HG02642 (cell line): ENCODE data around the gene COMT.

Experiments used
- ATAC-seq: cut with Tn5 transposase; IDR thresholded peaks from one replicate; pipeline ENCODE4 v1.9.1; 2021; ENCODE audit warnings: mild to moderate bottlenecking; ENCODE audit not compliant: unreplicated experiment, poor library complexity

Gene COMT

DNA sequence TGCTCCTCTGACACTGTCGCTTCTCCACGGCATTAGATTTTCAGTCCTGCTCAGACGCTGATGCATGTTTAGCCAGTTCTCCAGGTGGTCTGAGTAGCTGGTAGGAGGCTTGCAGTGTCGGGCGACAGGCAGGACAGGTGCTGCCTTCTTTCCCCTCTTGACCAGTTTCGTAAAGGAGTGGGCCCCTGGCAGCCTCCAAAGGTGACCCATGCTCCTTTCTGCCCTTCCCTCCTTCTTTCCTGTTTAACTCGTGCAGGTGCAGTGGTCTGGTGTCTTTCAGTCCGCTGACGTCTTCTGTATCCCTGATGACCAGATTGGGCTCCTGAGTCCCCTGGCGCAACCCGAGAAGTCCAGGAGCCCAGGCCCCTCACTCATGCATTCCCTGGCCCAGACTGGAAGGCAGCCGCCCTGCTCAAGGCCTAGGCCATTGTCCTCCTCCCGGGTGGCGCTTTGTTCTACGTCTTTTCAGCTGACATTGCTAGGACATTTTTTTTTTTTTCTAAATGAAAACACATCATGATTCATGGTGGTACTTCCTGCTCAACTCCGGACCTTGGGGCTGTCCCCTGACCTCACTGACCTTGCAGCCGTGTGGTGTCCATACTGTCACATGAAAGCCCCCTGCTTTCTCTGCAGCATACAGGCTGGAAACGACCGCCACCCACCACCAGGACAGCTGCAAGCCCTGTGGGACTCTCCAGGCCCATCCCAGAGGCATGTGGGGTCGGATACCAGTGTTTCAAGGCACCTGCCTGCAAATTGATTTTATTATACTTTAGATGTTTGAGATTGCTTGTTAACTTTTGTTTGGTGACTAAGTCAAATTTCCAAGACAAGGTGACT is 25.6 kb downstream of the COMT start:
- ATAC-seq: no peak

DNA sequence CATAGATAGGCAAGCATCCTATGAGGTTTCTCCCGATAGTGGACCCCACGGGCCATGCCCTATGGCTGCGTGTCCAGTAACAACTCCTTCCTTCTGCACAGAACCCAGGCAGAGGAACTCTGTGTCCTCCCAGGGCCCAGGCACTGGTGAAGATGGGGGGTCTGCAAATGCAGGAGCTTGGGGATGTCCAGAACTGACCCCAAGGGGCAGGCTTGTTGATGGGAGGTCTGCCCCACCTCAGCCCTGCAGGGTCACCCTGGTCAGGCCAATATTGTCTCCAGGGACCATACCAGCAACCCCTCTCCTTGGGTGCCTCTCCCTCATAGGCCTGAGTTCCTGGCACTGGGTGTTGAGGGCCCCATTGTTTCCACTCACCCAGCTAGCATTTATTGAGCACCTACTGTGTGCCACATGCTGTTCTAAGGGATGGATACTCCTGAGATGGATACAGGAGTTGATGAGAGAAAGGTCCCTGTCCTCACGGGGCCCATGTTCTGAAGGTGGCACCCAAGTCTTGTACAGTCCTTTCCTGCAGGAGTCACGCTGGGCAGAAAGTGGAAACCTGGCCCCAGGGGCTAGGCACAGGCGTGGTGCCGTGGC is 26.4 kb downstream of the COMT start:
- no peak for ATAC-seq

DNA sequence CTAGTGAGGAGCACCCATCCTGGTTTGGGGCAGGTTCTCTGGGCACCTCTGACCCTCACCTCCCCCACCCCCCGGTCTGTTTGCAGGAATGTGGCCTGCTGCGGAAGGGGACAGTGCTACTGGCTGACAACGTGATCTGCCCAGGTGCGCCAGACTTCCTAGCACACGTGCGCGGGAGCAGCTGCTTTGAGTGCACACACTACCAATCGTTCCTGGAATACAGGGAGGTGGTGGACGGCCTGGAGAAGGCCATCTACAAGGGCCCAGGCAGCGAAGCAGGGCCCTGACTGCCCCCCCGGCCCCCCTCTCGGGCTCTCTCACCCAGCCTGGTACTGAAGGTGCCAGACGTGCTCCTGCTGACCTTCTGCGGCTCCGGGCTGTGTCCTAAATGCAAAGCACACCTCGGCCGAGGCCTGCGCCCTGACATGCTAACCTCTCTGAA is 26.9 kb downstream of the COMT start:
- no peak for ATAC-seq

DNA sequence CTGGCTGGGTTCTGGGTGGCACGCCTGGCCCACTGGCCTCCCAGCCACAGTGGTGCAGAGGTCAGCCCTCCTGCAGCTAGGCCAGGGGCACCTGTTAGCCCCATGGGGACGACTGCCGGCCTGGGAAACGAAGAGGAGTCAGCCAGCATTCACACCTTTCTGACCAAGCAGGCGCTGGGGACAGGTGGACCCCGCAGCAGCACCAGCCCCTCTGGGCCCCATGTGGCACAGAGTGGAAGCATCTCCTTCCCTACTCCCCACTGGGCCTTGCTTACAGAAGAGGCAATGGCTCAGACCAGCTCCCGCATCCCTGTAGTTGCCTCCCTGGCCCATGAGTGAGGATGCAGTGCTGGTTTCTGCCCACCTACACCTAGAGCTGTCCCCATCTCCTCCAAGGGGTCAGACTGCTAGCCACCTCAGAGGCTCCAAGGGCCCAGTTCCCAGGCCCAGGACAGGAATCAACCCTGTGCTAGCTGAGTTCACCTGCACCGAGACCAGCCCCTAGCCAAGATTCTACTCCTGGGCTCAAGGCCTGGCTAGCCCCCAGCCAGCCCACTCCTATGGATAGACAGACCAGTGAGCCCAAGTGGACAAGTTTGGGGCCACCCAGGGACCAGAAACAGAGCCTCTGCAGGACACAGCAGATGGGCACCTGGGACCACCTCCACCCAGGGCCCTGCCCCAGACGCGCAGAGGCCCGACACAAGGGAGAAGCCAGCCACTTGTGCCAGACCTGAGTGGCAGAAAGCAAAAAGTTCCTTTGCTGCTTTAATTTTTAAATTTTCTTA is 27.8 kb downstream of the COMT start:
- no peak for ATAC-seq

DNA sequence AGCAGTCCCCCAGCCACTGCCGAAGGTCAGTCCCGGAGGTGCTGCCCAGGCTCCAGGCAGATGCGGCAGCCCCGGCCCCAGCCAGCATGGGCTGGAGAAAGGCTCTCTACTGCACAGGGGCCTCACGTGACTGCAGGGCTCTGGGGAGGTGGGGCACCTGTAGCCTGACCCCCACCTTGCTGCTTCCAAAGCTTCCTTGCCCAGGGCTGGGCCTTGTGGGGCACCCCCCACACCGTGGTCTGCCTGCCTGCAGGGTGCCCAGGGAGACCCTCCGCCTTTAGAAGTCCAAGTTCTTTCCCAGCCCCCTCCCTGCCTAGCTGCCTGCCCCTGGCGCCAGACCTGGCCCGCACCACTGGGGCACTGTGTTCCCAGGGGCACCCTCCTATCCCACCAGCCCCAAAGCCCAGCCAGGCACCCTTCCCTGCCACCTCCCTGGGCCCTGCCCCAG is 28.5 kb downstream of the COMT start:
- ATAC-seq: no peak

DNA sequence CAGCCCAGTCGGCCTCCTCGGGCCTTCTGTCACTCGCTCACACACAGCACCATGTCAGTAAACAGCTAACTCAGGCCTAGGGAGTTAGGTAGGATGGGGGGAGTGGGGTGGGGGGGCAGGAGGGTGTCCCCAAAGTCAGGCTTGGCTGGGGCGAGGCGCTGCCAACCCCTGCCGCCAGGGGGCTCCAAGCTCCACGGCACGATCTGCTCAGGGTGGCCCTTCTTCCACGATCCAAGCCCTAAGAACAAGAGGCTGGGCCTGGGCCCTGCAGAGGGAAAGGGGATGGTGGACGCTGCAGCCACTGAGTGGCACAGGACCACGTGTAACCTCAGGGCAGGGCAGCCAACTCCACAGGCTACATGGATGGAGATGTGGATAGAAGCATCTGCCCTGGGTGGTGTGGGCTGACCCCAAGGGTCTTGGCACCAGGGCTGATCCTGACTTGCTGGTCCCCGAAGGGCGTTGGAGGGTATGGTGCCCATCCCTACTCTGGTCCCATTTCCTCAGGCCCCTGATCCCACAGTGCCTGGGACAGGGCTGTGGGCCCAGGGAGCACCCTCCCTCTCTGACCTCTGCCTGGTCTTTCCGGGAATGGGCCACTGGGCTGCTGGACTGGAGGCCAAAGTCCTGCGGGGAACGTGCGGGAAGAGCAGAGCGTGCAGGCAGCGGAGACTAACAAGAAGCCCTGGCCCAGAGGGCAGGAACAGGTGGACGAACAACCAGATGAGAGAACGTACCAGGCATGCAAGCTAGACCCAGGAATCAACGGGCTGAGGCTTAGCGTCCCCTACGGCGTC is 29.1 kb downstream of the COMT start:
- peak; percentile 41 for ATAC-seq

DNA sequence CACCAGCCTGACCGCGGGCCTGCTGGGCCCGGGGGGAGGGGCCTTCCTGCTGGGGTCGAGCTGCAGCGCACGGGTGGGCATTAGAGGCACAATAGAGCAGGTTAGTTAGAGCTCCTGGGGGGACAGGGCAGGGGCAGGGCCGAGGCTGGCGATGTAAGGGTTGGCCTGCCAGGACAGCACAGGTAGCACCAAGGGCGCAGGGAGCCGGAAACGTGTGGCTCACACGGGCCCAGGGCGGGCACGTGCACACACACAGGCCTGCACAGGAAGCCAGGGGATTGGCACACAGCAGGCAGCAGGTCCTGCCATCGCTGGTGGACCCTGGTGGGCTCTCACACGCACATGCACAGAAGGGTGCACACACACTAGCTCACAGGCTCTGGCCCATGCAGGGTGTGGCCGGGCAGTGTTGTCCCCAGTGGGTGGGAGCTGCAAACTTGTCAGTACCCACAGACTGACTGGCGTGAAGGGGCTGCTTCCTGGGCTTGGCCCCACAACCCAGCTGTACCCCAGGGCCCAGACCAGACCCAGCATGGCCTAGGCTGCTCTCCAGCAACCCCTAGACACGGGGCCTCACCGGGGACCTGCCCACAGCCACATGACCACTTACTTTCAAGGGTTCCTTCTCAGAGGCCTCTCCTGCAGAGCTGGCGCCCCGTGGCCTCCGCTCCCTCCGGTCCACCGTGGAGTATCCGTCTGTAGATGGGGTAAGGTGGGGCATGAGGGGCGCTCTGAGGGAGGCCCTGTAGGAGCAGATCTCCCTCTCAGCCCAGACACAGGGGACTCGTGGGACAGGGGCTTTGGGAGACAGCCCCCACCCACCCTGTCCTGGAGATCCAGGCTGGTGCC is 29.9 kb downstream of the COMT start:
- no peak for ATAC-seq

DNA sequence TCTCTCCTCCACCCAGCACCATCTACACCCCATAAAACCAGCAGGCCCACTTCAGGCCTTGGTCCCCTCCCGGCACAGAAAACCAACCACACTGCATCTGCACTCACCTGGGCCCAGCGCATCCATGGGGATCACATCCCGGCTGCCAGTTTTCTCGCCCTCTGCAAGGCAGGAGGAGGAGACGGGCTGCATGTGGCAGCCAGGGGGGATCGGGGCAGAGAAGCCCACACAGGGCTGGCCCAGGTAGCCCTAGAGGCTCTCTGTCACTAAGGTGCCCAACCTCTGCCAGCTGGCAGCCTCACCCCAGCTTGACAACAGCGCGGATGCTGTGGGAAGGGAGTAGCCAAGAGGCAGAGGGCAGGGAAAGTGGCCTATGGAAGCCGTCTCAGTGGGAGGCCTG is 30.7 kb downstream of the COMT start:
- no peak for ATAC-seq

DNA sequence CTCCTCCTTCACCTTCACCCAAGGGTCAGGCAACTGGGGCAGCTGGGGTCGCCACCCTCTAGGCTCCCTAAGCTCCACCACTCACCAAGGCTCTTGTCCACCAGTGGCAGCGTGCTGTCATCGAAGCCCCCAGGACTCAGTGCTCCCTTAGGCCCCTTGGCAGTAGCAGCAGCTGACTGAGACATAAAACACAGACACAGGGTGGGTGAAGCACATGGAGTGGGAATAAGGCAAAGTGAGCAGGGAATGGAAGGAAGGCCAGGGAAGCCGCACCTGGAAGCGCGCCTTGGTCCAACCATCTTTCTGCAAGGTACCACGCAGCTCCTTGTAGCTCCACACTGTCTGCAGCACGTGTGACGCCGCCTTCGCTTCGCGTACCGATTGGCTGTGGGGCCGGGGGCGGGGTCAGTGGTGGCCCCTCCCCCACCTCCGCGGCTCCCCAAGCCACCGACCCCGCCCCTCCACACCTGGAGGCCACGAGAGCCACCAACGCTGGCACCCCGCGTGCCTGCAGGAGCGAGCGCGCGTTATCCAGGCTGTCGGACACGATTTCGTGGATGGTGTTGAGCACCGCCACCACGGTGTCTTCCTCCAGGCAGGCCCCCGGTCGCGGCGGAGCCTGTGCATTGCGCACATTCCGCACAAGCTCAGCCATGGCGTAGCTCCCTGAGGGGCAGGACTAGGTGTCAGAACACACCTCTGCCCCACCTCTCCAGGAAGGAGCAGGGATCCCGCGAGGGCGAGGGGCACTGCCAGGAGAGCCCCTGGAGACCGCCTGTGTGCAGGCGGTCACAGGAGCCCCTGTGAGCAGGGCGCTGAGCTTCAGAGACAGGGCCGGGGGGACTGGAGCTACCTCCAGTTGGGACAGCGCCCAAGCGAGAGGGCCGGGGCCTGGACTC is 31.3 kb downstream of the COMT start:
- no peak for ATAC-seq

DNA sequence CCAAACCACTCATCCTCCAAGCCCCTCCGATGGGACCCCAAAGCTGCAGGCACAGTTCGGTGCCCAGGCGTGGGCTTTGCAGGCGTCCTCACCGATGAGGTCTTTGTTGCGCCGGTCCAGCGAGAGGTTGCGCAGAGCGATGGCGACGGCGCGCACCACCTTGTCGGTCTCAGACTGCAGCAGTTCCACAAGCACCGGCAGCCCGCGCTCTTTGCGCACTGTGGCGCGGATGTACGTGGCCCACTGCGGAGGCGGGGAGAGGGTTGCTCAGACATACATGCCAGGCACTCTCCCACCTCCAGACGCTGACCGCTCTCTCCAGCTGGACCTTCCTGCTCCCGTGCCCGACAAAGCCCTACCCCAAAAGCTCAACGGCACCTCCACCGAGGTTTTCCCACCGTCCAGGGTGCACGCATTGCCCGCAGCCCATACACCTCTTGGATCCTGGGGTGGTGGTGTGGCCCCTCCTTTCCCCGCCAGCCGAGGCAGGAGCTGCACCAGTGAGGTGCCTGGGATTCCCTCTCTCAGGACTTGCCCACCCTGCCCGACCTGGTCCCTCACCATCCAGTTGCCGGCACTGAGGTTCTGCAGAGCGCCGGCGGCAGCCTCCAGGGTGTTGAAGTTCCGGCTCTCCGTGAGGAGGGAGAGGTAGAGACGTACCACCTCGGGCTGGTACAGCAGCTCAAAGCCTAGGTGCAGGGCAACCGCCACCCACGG is 32.1 kb downstream of the COMT start:
- no peak for ATAC-seq

DNA sequence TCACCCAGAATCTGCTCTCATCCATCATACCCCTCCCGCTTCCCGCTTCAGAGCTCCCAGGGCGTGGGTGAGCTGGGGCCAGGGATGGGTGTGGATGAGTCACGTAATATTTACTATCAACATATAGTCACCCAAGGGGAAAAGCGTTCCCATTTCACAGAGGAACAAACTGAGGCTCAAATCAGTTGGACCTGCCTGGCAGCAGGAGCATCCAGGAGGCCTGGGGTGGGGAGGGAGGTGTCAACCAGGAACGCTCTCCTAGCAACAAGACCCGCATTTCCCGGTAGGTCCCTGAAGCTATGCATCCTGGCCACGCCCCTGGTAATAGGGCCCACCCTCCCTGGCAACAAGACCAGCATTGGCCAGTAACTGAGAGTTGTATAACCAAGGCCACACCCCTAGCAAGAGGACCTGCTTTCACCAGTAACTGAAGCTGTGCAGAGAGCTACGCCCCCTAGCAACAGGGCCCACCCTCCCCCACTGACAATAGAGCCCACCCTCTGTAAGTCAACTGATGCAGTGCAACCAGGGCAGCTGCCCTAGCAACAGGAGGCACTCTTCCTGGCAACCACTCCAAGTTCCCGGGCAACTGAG is 32.8 kb downstream of the COMT start:
- no peak for ATAC-seq

DNA sequence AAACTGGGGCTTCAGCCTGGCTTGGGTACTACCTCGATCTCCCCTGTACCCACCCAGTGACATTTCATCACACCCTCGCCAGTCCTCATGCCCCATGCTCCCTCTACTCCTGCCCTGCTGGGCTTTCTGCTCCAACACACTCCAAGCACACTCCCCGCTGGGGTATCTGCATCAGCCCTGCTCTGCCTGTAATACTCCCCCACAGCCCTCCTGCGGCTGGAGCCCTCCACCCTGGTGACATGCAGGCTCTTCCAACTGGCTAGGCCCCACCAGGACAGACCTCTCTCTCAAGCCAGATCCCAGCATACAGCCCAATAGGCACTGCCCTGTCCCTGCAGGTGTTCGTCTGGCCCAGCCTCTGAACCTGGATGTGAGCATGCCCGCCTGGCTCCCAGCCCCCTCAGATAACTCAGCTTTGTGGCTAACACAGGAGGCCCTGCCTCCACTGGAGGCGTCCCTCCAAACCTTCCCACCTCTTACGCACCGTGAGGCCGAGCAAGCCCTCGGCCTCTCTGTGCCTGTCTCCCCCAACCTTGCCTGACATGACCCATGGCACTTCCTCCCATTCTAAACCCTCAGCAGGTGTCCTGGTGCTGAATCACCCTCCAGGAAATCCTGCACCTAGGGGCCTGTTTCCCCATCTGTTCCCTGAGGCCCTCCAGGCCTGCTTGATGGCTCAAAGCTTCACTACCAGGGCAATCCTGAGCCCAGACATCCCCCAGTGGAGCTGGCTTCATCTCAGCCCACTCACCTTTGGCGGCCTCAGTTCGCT is 33.5 kb downstream of the COMT start:
- ATAC-seq: no peak

DNA sequence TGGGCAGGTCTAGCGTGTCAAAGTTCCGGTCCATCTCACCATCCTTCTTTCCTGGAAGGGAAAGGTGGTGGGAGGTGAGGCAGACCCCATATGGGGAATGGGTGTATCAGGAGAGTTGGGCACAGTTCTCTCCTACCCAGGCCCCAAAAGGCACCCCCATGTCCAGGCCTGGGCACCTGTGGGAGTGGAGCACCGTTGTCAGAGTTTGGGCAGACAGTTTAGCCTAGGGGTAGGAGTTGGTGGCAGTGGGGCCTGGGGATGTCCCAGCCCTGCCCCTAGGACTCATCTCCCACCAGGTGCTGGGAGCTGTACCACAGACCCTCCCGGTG is 34.1 kb downstream of the COMT start:
- no peak for ATAC-seq

DNA sequence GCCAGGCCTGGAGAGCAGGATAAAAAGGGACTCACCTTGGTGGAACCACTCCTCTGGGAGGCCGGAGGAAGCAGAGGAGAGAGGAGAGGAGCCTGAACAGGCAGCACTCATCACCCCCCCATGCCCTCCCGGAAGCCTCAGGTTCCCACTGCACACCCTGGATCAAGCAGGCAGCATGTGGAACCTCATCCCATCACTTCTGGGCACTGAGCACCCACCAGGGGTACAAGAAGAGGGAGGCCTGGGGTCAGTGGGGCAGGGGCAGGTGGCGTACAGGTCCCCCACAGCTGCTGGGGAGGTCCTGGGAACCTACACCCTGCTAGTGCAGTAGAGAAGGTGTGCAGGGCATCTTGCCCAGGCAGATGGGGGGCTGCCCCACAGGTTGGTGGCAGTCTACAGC is 35.1 kb downstream of the COMT start:
- ATAC-seq: no peak

DNA sequence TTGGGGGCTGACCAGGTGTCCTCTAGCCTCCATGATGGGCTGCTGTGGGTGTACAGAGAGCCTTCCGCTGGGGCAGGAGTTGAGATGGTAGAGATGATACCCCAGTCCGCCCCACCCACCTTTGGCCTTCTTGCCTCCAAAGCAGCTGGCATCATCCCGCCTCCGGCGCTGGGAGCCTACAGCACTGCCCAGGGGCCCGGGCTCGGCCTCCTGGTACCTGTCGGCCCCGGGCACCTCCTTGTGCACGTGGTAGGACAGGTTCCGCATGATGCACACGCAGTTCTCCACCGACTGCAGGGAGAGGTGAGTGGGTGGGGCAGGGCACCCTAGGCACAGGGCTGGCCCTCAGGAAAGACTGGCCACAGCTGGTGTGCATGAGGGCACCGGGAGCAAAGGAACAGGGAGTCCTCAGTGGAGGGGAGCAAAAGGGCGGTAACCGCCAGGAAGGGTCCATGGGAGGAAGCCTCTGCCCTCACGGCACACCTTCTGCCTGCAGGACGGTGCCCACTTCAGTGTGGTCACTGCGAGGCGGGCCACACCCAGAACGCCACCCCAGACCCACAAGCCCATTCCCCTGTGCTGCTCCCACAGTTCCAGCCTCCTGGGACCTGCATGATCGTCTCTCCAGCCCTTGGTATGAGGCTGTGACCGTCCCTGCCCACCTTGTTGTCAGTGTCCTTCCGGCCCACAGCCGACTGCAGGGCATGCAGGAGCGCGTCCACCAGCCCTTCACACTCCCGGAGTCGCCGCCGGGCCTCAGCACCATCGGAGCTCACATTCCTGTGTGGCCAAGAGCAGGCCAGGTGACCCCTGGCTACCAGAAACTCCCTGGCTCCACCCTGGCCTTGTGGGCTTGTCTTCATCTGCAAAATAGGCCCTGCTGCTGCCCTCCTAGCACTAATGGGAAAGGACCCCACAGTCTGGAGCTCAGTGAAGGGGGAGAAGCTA is 36.0 kb downstream of the COMT start:
- ATAC-seq: no peak

DNA sequence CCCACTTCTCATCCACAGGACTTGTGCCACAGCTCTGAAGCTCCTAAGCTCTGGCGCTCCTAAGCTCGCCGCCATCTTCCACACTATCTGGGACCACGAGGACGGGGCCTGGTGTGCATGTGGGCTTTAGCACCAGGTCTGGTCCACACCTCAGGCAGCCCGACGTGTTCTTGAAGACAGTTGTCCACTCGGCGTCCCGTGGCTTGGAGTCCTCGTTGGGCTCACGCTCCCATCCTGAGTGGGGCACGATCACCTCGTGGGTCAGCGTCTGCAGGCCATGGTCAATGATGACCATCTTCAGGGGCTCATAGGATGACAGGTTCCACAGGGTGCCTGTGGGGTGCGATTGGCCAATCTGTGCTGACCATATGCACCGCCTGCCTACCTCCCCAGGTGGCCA is 37.2 kb downstream of the COMT start:
- no peak for ATAC-seq
